NT2/D1 (cell line): ENCODE results near the gene AKR1C8.
"Not testable (repeated sequence)": the region's sequence is repeated elsewhere in the genome, so short reads cannot be mapped to it uniquely, and the experiment has no call there.

Source experiments
- DNase-seq: peaks from one replicate; pipeline ENCODE4 v3.0.0-alpha.2; 2011; ENCODE audit warnings: low read depth, low spot score
- H3K27me3 ChIP-seq: 2 replicates; pipeline ENCODE4 v1.6.0; 2011; ENCODE audit warnings: mild to moderate bottlenecking; ENCODE audit not compliant: insufficient read length, insufficient read depth
- H3K36me3 ChIP-seq: 2 replicates; pipeline ENCODE4 v1.6.1; 2011; ENCODE audit warnings: mild to moderate bottlenecking, low read length, mixed read lengths; ENCODE audit not compliant: insufficient read depth, insufficient read length
- H3K4me1 ChIP-seq: 2 replicates; pipeline ENCODE4 v1.5.1; 2011; ENCODE audit not compliant: insufficient read depth, insufficient read length
- H3K4me3 ChIP-seq: 2 replicates; pipeline ENCODE4 v1.5.1; 2011; ENCODE audit warnings: low read depth; ENCODE audit not compliant: insufficient read length
- H3K9ac ChIP-seq: 2 replicates; pipeline ENCODE4 v1.6.0; 2011; ENCODE audit warnings: low read depth; ENCODE audit not compliant: insufficient read length
- H3K9me3 ChIP-seq: 2 replicates; pipeline ENCODE4 v1.5.1; 2011; ENCODE audit warnings: mild to moderate bottlenecking, low read length; ENCODE audit not compliant: insufficient read depth
- SUZ12 ChIP-seq: IDR thresholded peaks from 2 replicates; pipeline ENCODE4 v1.6.1; 2011; ENCODE audit not compliant: insufficient read length, insufficient read depth; ENCODE audit errors: extremely low read depth
- YY1 ChIP-seq: IDR thresholded peaks from 2 replicates; pipeline ENCODE4 v1.6.1; 2011; ENCODE audit not compliant: insufficient read length, insufficient read depth
- ZNF274 ChIP-seq: IDR thresholded peaks from 2 replicates; pipeline ENCODE4 v1.6.1; 2011; ENCODE audit warnings: mild to moderate bottlenecking, low read depth, low read length

Gene AKR1C8

GRCh38 chr10:5184987-5185775, at the start of gene AKR1C8:
AKR1C8 (minus strand) TSS chr10:5185150; CDS start chr10:5185104, 46 bp downstream.
- DNase-seq: no peak
- Histone ChIP-seq H3K9me3 (peaks cover 6% of the 10 kb centered on the region; the same call in 1 of the 2 replicates), H3K36me3 (no peaks in the 10 kb centered on the region), H3K4me3 (no peak within 1 kb of the TSS), H3K9ac (no peak within 1 kb of the TSS), H3K4me1 (no peaks in the 10 kb centered on the region), H3K27me3 (no peaks in the 10 kb centered on the region)
- TF ChIP-seq YY1: no peak
- no peak for TF ChIP-seq ZNF274
- no peak for TF ChIP-seq SUZ12

DNA sequence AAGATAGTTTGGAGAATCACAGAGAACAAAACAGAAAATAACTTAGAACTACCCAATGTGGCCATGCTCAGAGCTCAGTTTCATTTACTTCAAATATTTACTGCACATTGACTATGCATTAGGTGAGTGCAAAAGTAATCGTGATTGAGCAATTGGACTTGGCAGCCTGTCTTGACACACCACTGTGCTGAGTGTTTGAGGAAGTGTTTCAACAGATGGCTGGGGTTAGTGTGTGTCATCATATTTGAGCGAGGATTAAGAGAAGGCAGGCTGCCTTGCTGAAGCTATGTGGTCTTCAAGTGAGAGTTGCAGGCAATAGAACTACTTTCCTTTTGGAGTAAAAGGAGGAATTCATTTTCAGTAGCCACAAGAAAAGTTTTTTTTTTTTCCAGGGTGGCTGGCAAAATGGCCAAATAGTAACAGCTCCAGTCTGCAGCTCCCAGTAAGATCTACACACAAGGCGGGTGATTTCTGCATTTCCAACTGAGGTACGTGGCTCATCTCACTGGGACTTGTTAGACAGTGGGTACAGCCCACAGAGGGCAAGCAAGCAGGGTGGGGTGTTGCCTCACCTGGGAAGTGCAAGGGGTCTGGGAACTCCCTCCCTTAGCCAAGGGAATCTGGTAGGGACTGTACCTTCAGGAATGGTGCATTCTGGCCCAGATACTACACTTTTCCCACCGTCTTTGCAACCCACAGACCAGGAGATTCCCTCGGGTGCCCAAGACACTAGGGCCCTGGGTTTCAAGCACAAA, 49.3 kb upstream of the AKR1C8 start:
- no peak for TF ChIP-seq SUZ12
- no peak for TF ChIP-seq YY1
- no peak overlapping the region for H3K9ac ChIP-seq

GRCh38 chr10:5233324-5233723, 48.4 kb upstream of the AKR1C8 start:
- H3K4me3 ChIP-seq: no peak overlapping the region
- no peaks in the 10 kb centered on the region for H3K9me3 ChIP-seq
- TF ChIP-seq SUZ12 (no peak), YY1 (no peak), ZNF274 (no peak)
- no peaks in the 10 kb centered on the region for H3K27me3 ChIP-seq
- H3K4me1 ChIP-seq: no peaks in the 10 kb centered on the region
- no peak for DNase-seq
- H3K9ac ChIP-seq: no peak overlapping the region
- H3K36me3 ChIP-seq: no peaks in the 10 kb centered on the region

More for the DNA sequence above, 49.3 kb upstream of the AKR1C8 start:
- no peak for DNase-seq
- H3K9me3 ChIP-seq: no peaks in the 10 kb centered on the region
- no peaks in the 10 kb centered on the region for H3K27me3 ChIP-seq
- H3K4me1 ChIP-seq: no peaks in the 10 kb centered on the region
- H3K36me3 ChIP-seq: no peaks in the 10 kb centered on the region
- no peak overlapping the region for H3K4me3 ChIP-seq

DNA sequence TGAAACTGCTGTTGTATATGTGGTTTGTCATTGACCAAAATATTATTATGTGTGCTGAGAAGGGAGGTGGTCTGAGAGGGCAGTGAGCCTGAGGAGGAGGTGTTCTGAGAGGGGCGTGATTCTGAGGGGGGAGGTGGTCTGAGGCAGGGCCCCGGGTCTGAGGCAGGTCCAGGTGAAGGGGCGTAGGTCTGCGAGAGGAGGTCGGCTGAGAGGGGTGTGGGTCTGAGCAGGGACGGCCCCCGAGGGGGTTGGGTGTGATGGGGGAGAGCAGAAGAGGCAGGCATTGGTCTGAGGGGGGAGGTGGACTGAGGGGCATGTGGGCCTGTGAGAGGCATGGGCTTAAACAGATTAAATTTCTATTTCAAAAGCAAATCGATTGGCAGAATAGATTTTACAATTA, 44.1 kb upstream of the AKR1C8 start:
- no peaks in the 10 kb centered on the region for H3K36me3 ChIP-seq
- H3K27me3 ChIP-seq: no peaks in the 10 kb centered on the region
- H3K4me3 ChIP-seq: no peak overlapping the region
- no peaks in the 10 kb centered on the region for H3K9me3 ChIP-seq
- H3K9ac ChIP-seq: no peak overlapping the region
- TF ChIP-seq ZNF274 (no peak), YY1 (no peak), SUZ12 (no peak)
- H3K4me1 ChIP-seq: no peaks in the 10 kb centered on the region
- DNase-seq: no peak

DNA sequence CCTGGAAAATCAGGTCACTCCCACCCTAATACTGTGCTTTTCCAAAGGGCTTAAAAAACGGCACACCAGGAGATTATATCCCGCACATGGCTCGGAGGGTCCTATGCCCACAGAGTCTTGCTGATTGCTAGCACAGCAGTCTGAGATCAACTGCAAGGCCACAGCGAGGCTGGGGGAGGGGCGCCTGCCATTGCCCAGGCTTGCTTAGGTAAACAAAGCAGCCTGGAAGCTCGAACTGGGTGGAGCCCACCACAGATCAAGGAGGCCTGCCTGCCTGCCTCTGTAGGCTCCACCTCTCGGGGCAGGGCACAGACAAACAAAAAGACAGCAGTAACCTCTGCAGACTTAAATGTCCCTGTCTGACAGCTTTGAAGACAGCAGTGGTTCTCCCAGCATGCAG, 38.0 kb upstream of the AKR1C8 start:
- H3K9me3 ChIP-seq, H3K4me1 ChIP-seq, H3K36me3 ChIP-seq, H3K4me3 ChIP-seq, H3K27me3 ChIP-seq, H3K9ac ChIP-seq, DNase-seq: not testable (repeated sequence)

GRCh38 chr10:5219262-5219661, 34.3 kb upstream of the AKR1C8 start:
- TF ChIP-seq YY1: no peak
- no peak for TF ChIP-seq ZNF274
- TF ChIP-seq SUZ12: no peak
- no peak overlapping the region for H3K4me3 ChIP-seq
- no peaks in the 10 kb centered on the region for H3K9me3 ChIP-seq
- H3K9ac ChIP-seq: no peak overlapping the region
- DNase-seq: no peak
- H3K4me1 ChIP-seq: no peaks in the 10 kb centered on the region
- no peaks in the 10 kb centered on the region for H3K27me3 ChIP-seq
- no peaks in the 10 kb centered on the region for H3K36me3 ChIP-seq

GRCh38 chr10:5216801-5217200, 31.9 kb upstream of the AKR1C8 start:
- H3K4me1 ChIP-seq: no peaks in the 10 kb centered on the region
- H3K4me3 ChIP-seq: no peak overlapping the region
- no peaks in the 10 kb centered on the region for H3K9me3 ChIP-seq
- H3K36me3 ChIP-seq: no peaks in the 10 kb centered on the region
- H3K27me3 ChIP-seq: no peaks in the 10 kb centered on the region
- no peak overlapping the region for H3K9ac ChIP-seq
- DNase-seq: no peak
- TF ChIP-seq SUZ12: no peak
- no peak for TF ChIP-seq YY1
- no peak for TF ChIP-seq ZNF274
